ENCODE data around the gene ADAMTS12. TPM values are rescaled to one million over a fixed set of nuclear protein-coding genes. Genes with fewer than 3 reads are reported as not detected.

The ADAMTS12 gene
- total RNA-seq, 1 experiment from 2014 or later = not detected

- H3K27ac Mint-ChIP-seq (ENCODE audit: unreplicated experiment) = no peak overlapping the region
- DNase-seq = no peak
- CTCF ChIA-PET = no interaction called here
Observed at GRCh38 chr5:33894566-33894965, 2.8 kb upstream of the ADAMTS12 start.

GRCh38 chr5:33892620-33893137 is 889 bp upstream of the ADAMTS12 start:
- Histone ChIP-seq H3K36me3 (ENCODE audit: control insufficient read depth, insufficient read depth, low read length) (no peaks in the 10 kb centered on the region), H3K4me1 (no peaks in the 10 kb centered on the region), H3K9me3 (no peaks in the 10 kb centered on the region), H3K4me3 (ENCODE audit: low read depth, low read length) (no peak overlapping the region), H3K27me3 (replicated peaks; ENCODE audit: control insufficient read depth, insufficient read depth, low read length) (no peaks in the 10 kb centered on the region)
- DNase-seq = no peak
- no TSS peak for BruUV-seq (replicated peaks)
- Mint-ChIP-seq H3K9me3 (ENCODE audit: unreplicated experiment) (no peaks in the 10 kb centered on the region), H3K4me3 (ENCODE audit: unreplicated experiment) (no peak overlapping the region), H3K27me3 (ENCODE audit: insufficient read depth, unreplicated experiment) (peaks cover 9% of the 10 kb centered on the region), H3K4me1 (ENCODE audit: low read depth, unreplicated experiment) (no peaks in the 10 kb centered on the region), H3K36me3 (ENCODE audit: insufficient read depth, unreplicated experiment) (no peaks in the 10 kb centered on the region), H3K27ac (ENCODE audit: unreplicated experiment) (no peak overlapping the region)
- TF ChIP-seq CTCF (IDR thresholded peaks at IDR 0.05; ENCODE audit: insufficient read depth in 1 of 2, low read depth in 1 of 2, low read length in 1 of 2, severe bottlenecking in 1 of 2, unreplicated experiment in 1 of 2) = no peak
- ChIA-PET POLR2A (no interaction called here), CTCF (no interaction called here)
- intact Hi-C loops (cut with micrococcal nuclease; ENCODE audit: unreplicated experiment) = no loop called here

More at GRCh38 chr5:33894566-33894965, 2.8 kb upstream of the ADAMTS12 start:
- Mint-ChIP-seq H3K4me1 (ENCODE audit: low read depth, unreplicated experiment) (no peaks in the 10 kb centered on the region), H3K9me3 (ENCODE audit: unreplicated experiment) (no peaks in the 10 kb centered on the region), H3K36me3 (ENCODE audit: insufficient read depth, unreplicated experiment) (no peaks in the 10 kb centered on the region), H3K4me3 (ENCODE audit: unreplicated experiment) (no peak overlapping the region), H3K27me3 (ENCODE audit: insufficient read depth, unreplicated experiment) (peaks cover 12% of the 10 kb centered on the region)
- H3K36me3 ChIP-seq (ENCODE audit: control insufficient read depth, insufficient read depth, low read length) = no peaks in the 10 kb centered on the region
- no peaks in the 10 kb centered on the region for H3K27me3 ChIP-seq (replicated peaks; ENCODE audit: control insufficient read depth, insufficient read depth, low read length)
- no peaks in the 10 kb centered on the region for H3K9me3 ChIP-seq
- intact Hi-C loops (cut with micrococcal nuclease; ENCODE audit: unreplicated experiment) = no loop called here
- H3K4me1 ChIP-seq = no peaks in the 10 kb centered on the region
- no peak for TF ChIP-seq CTCF (IDR thresholded peaks at IDR 0.05; ENCODE audit: insufficient read depth in 1 of 2, low read depth in 1 of 2, low read length in 1 of 2, severe bottlenecking in 1 of 2, unreplicated experiment in 1 of 2)
- no TSS peak for BruUV-seq (replicated peaks)
- no peak overlapping the region for H3K4me3 ChIP-seq (ENCODE audit: low read depth, low read length)
- POLR2A ChIA-PET = no interaction called here

GRCh38 chr5:33891446-33891787 is 373 bp downstream of the ADAMTS12 start:
- ChIA-PET POLR2A (no interaction called here), CTCF (no interaction called here)
- DNase-seq = no peak
- peaks cover under 1% of the 10 kb centered on the region; the same call in 1 of the 2 replicates for H3K27me3 ChIP-seq (replicated peaks; ENCODE audit: control insufficient read depth, insufficient read depth, low read length)
- peaks cover 4% of the 10 kb centered on the region for H3K27me3 Mint-ChIP-seq (ENCODE audit: insufficient read depth, unreplicated experiment)
- H3K4me3 Mint-ChIP-seq (ENCODE audit: unreplicated experiment) = no peak overlapping the region
- no TSS peak for BruUV-seq (replicated peaks)
- H3K36me3 ChIP-seq (ENCODE audit: control insufficient read depth, insufficient read depth, low read length) = no peaks in the 10 kb centered on the region
- no peak overlapping the region for H3K4me3 ChIP-seq (ENCODE audit: low read depth, low read length)
- H3K36me3 Mint-ChIP-seq (ENCODE audit: insufficient read depth, unreplicated experiment) = no peaks in the 10 kb centered on the region
- TF ChIP-seq CTCF (IDR thresholded peaks at IDR 0.05; ENCODE audit: insufficient read depth in 1 of 2, low read depth in 1 of 2, low read length in 1 of 2, severe bottlenecking in 1 of 2, unreplicated experiment in 1 of 2) = no peak
- no peaks in the 10 kb centered on the region for H3K4me1 ChIP-seq
- H3K9me3 Mint-ChIP-seq (ENCODE audit: unreplicated experiment) = no peaks in the 10 kb centered on the region
- intact Hi-C loops (cut with micrococcal nuclease; ENCODE audit: unreplicated experiment) = no loop called here
- H3K27ac Mint-ChIP-seq (ENCODE audit: unreplicated experiment) = no peak overlapping the region
- H3K4me1 Mint-ChIP-seq (ENCODE audit: low read depth, unreplicated experiment) = no peaks in the 10 kb centered on the region
- no peaks in the 10 kb centered on the region for H3K9me3 ChIP-seq
